ENCODE results near the gene ENOSF1.
"Not testable (repeated sequence)": the region's sequence is repeated elsewhere in the genome, so short reads cannot be mapped to it uniquely, and the experiment has no call there.

ENOSF1 gene

GRCh38 chr18:712401-713134, at the start of gene ENOSF1:
TSS of gene ENOSF1 (minus strand) at chr18:712630. CDS start at chr18:712587, 43 bp downstream.
- peak; percentile 74 for DNase-seq (ENCODE audit: low spot score)

- not testable (repeated sequence) for DNase-seq (ENCODE audit: low spot score)
Measured at GRCh38 chr18:759864-760263, 47.4 kb upstream of the ENOSF1 start.

- no peak for DNase-seq (ENCODE audit: low spot score)
Measured at GRCh38 chr18:755506-755905, 43.1 kb upstream of the ENOSF1 start.

GRCh38 chr18:754656-755055, 42.2 kb upstream of the ENOSF1 start:
- DNase-seq (ENCODE audit: low spot score) = no peak

GRCh38 chr18:750456-750855, 38.0 kb upstream of the ENOSF1 start:
- no peak for DNase-seq (ENCODE audit: low spot score)

- DNase-seq (ENCODE audit: low spot score) = no peak
Measured at GRCh38 chr18:744832-745597, 32.6 kb upstream of the ENOSF1 start.

- DNase-seq (ENCODE audit: low spot score) = peak; percentile 37
Measured at GRCh38 chr18:741931-742512, 29.6 kb upstream of the ENOSF1 start.

GRCh38 chr18:732371-732770, 19.9 kb upstream of the ENOSF1 start:
- DNase-seq (ENCODE audit: low spot score) = no peak

- DNase-seq (ENCODE audit: low spot score) = no peak
Measured at GRCh38 chr18:731185-731584, 18.8 kb upstream of the ENOSF1 start.

GRCh38 chr18:730692-731091, 18.3 kb upstream of the ENOSF1 start:
- DNase-seq (ENCODE audit: low spot score) = no peak

- not testable (repeated sequence) for DNase-seq (ENCODE audit: low spot score)
Measured at GRCh38 chr18:730120-730519, 17.7 kb upstream of the ENOSF1 start.

- DNase-seq (ENCODE audit: low spot score) = no peak
Measured at GRCh38 chr18:725646-726045, 13.2 kb upstream of the ENOSF1 start.

- no peak for DNase-seq (ENCODE audit: low spot score)
Measured at GRCh38 chr18:723541-724080, 11.2 kb upstream of the ENOSF1 start.

GRCh38 chr18:717003-717402, 4.6 kb upstream of the ENOSF1 start:
- DNase-seq (ENCODE audit: low spot score) = no peak

GRCh38 chr18:715626-716025, 3.2 kb upstream of the ENOSF1 start:
- DNase-seq (ENCODE audit: low spot score) = no peak

- DNase-seq (ENCODE audit: low spot score) = no peak
Measured at GRCh38 chr18:713135-713490, 683 bp upstream of the ENOSF1 start.

GRCh38 chr18:711657-712400, 601 bp downstream of the ENOSF1 start:
- peak; percentile 65 for DNase-seq (ENCODE audit: low spot score)

GRCh38 chr18:711310-711656, 1.1 kb downstream of the ENOSF1 start:
- DNase-seq (ENCODE audit: low spot score) = no peak

GRCh38 chr18:710418-711300, 1.8 kb downstream of the ENOSF1 start:
- no peak for DNase-seq (ENCODE audit: low spot score)

GRCh38 chr18:709771-710170, 2.7 kb downstream of the ENOSF1 start:
- no peak for DNase-seq (ENCODE audit: low spot score)

- no peak for DNase-seq (ENCODE audit: low spot score)
Measured at GRCh38 chr18:708096-708495, 4.3 kb downstream of the ENOSF1 start.
